Measurements from ENCODE around the gene HAUS8. TPM values are rescaled to one million over a fixed set of nuclear protein-coding genes. Genes with fewer than 3 reads are reported as not detected.

HAUS8 gene
- total and polyA plus RNA-seq, 2 of the 13 experiments (the other 11 are each of a cell fraction or from before 2014, with no cell fraction given), result 7.8 to 17.5 TPM

- no peak for TF ChIP-seq AKNA (CRISPR knock-in tag; IDR thresholded peaks at IDR 0.05; ENCODE audit: borderline replicate concordance)
- peak; percentile 72 for TF ChIP-seq ZBTB7B (CRISPR knock-in tag; IDR thresholded peaks at IDR 0.05)
- peak; percentile 87 for TF ChIP-seq ZNF414 (CRISPR knock-in tag; IDR thresholded peaks at IDR 0.05)
- peak; percentile 25 for TF ChIP-seq AGO2 (optimal IDR thresholded peaks at IDR 0.05; ENCODE audit: low read depth, low read length)
- TF ChIP-seq PPARG (CRISPR knock-in tag; conservative IDR thresholded peaks at IDR 0.05), result peak; percentile 78
- no peak for TF ChIP-seq SKIL (CRISPR knock-in tag; IDR thresholded peaks at IDR 0.05; ENCODE audit: borderline replicate concordance)
- no peak for TF ChIP-seq ARID2 (CRISPR knock-in tag; IDR thresholded peaks at IDR 0.05; ENCODE audit: borderline replicate concordance)
- TF ChIP-seq GZF1 (CRISPR knock-in tag; IDR thresholded peaks at IDR 0.05), result peak; percentile 66; the same call in 1 of the 2 replicates
- TF ChIP-seq MTF2 (CRISPR knock-in tag; IDR thresholded peaks at IDR 0.05; ENCODE audit: borderline replicate concordance), result peak; percentile 86; the same call in 1 of the 2 replicates
- TF ChIP-seq ELF1 (CRISPR knock-in tag; IDR thresholded peaks at IDR 0.05), result peak; percentile 89
- peak; percentile 61; the same call in 1 of the 2 replicates for TF ChIP-seq RXRA (CRISPR knock-in tag; IDR thresholded peaks at IDR 0.05)
- TF ChIP-seq ESRRA (CRISPR knock-in tag; IDR thresholded peaks at IDR 0.05; ENCODE audit: low read depth), result peak; percentile 46; the same call in 1 of the 2 replicates
- no peak for TF ChIP-seq SOX6 (IDR thresholded peaks at IDR 0.05)
- TF ChIP-seq SOX6 (CRISPR knock-in tag; IDR thresholded peaks at IDR 0.05), result peak; percentile 39; the same call in 1 of the 2 replicates
- TF ChIP-seq ZNF580 (CRISPR knock-in tag; IDR thresholded peaks at IDR 0.05; ENCODE audit: borderline replicate concordance, low read depth), result peak; percentile 86; the same call in 1 of the 2 replicates
- TF ChIP-seq FOSL2 (CRISPR knock-in tag; IDR thresholded peaks at IDR 0.05), result peak; percentile 55; the same call in 1 of the 2 replicates
- no peak for TF ChIP-seq ZBTB49 (CRISPR knock-in tag; IDR thresholded peaks at IDR 0.05; ENCODE audit: borderline replicate concordance)
- peak; percentile 89 for TF ChIP-seq SP5 (CRISPR knock-in tag; IDR thresholded peaks at IDR 0.05; ENCODE audit: borderline replicate concordance, low read depth)
Observed at GRCh38 chr19:17075035-17075863, at the start of gene HAUS8, which contains the start of gene MYO9B (continued).

All from HepG2 (cell line).